Upper lobe of right lung (tissue), 1 donor: ENCODE data around the gene CLDN22. TPM values are rescaled to one million over a fixed set of nuclear protein-coding genes. Genes with fewer than 3 reads are reported as not detected.
A peak's percentile ranks its signal among the peaks of the same experiment; 100 is the strongest.

ENCODE experiments used
- ATAC-seq: fragments of 200-7000 bp; cut with Tn5 transposase; one replicate; pipeline ENCODE4 v1.9.1; 2020; ENCODE audit warnings: mild to moderate bottlenecking, moderate library complexity
- DNase-seq: peaks from one replicate; pipeline ENCODE4 v3.0.0-alpha.2; 2020
- H3K27ac ChIP-seq: fragments of 200-600 bp; one replicate; pipeline ENCODE4 v1.8.0; 2022
- H3K27me3 ChIP-seq: fragments of 200-600 bp; one replicate; pipeline ENCODE4 v1.8.0; 2022; ENCODE audit warnings: mild to moderate bottlenecking
- H3K36me3 ChIP-seq: fragments of 200-600 bp; one replicate; pipeline ENCODE4 v1.8.0; 2022
- H3K4me1 ChIP-seq: fragments of 200-600 bp; one replicate; pipeline ENCODE4 v1.8.0; 2022
- H3K4me3 ChIP-seq: fragments of 200-600 bp; one replicate; pipeline ENCODE4 v1.8.0; 2022; ENCODE audit warnings: mild to moderate bottlenecking
- H3K9me3 ChIP-seq: fragments of 200-600 bp; one replicate; pipeline ENCODE4 v1.8.0; 2022
- CTCF ChIP-seq: fragments of 200-600 bp; IDR thresholded peaks from one replicate; pipeline ENCODE4 v1.8.0; 2022; ENCODE audit warnings: antibody characterized with exemption
- intact Hi-C: fragments of 100-400 bp; cut with DNase I; formaldehyde crosslinking; loops from one replicate; pipeline ENCODE4 v1.11.0; 2022
- total RNA-seq: library from RNA; stranded (reverse); fragmentation: NEBNext Ultra II Directional; extraction: Animal tissue kit (Norgen Biotek cat#: 25700); gene quantifications from one replicate; pipeline ENCODE4 v1.2.1, GENCODE V29; 2021
- donor health status: DM: no; HTN: yes; CAD: no; lungs with severe emphysema.

The CLDN22 gene
- total RNA-seq, 1 donor from 2014 or later, result not detected

- no peak overlapping the region for H3K27ac ChIP-seq
- H3K4me1 ChIP-seq, result no peaks in the 10 kb centered on the region
- DNase-seq (peak; percentile 44), ATAC-seq (no peak)
- no peaks in the 10 kb centered on the region for H3K36me3 ChIP-seq
- intact Hi-C loops, result no loop called here
- peaks cover 7% of the 10 kb centered on the region for H3K27me3 ChIP-seq
- no peak for TF ChIP-seq CTCF
- H3K9me3 ChIP-seq, result no peaks in the 10 kb centered on the region
- H3K4me3 ChIP-seq, result no peak overlapping the region
Observed at GRCh38 chr4:183344523-183345255, 24.6 kb upstream of the CLDN22 start.

DNA sequence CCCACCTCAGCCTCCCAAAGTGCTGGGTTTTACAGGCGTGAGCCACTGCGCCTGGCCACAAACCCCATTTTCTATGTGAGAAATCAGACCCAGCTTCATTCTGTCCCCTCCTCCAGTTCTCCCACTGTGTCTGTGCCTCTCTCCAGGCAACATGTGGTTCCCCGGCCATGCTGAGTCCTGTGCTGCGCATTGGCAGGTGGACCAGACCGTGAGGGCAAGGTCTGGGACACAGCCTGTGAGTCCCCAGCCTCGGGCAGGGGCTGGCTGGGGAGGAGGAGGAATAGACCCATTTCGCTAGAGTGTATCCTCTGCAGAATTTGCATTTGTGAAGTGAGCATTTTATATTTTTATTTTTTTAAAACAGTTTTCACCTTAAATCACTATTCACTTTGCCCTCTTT is 23.7 kb upstream of the CLDN22 start:
- no peaks in the 10 kb centered on the region for H3K4me1 ChIP-seq
- no peak overlapping the region for H3K4me3 ChIP-seq
- ATAC-seq (no peak), DNase-seq (peak; percentile 27)
- no peaks in the 10 kb centered on the region for H3K9me3 ChIP-seq
- no peaks in the 10 kb centered on the region for H3K36me3 ChIP-seq
- intact Hi-C loops, result no loop called here
- no peak overlapping the region for H3K27ac ChIP-seq
- no peak for TF ChIP-seq CTCF
- peaks cover 7% of the 10 kb centered on the region for H3K27me3 ChIP-seq

- H3K4me1 ChIP-seq, result no peaks in the 10 kb centered on the region
Observed at GRCh38 chr4:183342541-183343533, 22.8 kb upstream of the CLDN22 start.

DNA sequence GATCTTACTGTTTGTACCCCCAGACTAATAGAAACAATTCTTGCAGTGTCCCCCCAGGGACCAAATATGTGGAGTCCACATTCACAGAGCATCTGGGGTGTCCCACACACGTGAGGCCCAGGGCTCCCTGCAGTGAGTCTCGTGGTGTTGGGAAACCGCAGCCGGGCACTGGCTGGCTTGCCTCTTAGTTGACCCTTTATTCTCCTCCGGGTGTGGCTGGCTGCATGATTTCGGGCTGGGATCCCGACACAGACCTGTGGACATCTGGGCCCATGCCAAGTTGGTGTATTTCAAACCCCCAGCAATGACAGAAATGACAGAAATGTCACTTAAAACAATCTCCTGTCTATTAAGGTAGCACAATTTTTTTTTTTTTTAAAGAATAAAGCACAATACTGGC is 17.8 kb upstream of the CLDN22 start:
- DNase-seq (peak; percentile 47), ATAC-seq (no peak)
- H3K4me1 ChIP-seq, result no peaks in the 10 kb centered on the region
- no peaks in the 10 kb centered on the region for H3K27me3 ChIP-seq
- intact Hi-C loops, result no loop called here
- H3K4me3 ChIP-seq, result no peak overlapping the region
- H3K36me3 ChIP-seq, result no peaks in the 10 kb centered on the region
- H3K9me3 ChIP-seq, result no peaks in the 10 kb centered on the region
- H3K27ac ChIP-seq, result no peak overlapping the region
- TF ChIP-seq CTCF, result no peak

More at GRCh38 chr4:183342541-183343533, 22.8 kb upstream of the CLDN22 start:
- DNase-seq, result peak; percentile 62
- no peak for TF ChIP-seq CTCF
- peak; percentile 61 for ATAC-seq
- Histone ChIP-seq H3K27ac (no peak overlapping the region), H3K9me3 (no peaks in the 10 kb centered on the region), H3K27me3 (peaks cover 7% of the 10 kb centered on the region), H3K36me3 (no peaks in the 10 kb centered on the region), H3K4me3 (no peak overlapping the region)
- intact Hi-C loops, result no loop called here

DNA sequence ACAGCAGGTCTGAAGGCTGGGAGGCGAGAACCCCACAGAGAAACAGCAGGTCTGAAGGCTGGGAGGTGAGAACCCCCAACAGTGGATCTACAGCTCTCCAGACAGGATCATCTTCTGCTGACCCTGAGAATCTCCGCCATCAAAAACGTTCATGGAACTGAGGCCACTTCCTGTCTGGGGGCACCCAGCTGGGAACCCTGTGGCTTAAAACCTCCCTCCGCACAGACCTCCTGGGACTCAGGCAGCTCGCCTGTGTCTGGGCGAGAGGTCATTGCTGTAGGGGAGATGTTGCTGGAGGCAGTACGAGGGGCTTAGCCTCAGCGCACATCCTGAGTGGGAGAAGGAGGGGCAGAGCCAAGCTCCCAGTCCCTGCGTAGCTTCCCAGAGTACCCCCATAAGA is 17.3 kb upstream of the CLDN22 start:
- Histone ChIP-seq H3K36me3 (no peaks in the 10 kb centered on the region), H3K27ac (no peak overlapping the region), H3K4me3 (no peak overlapping the region), H3K4me1 (no peaks in the 10 kb centered on the region), H3K9me3 (no peaks in the 10 kb centered on the region), H3K27me3 (no peaks in the 10 kb centered on the region)
- ATAC-seq (no peak), DNase-seq (no peak)
- intact Hi-C loops, result no loop called here
- no peak for TF ChIP-seq CTCF
